Neural progenitor cell (in vitro differentiated cells): ENCODE measurements around the gene SNAPC5. TPM values are rescaled to one million over a fixed set of nuclear protein-coding genes. Genes with fewer than 3 reads are reported as not detected.
A peak's percentile ranks its signal among the peaks of the same experiment; 100 is the strongest.

ENCODE experiments used
- DNase-seq: peaks from one replicate; pipeline ENCODE4 v3.0.0-alpha.2; 2016; ENCODE audit warnings: low spot score
- H2AFZ ChIP-seq: fragments of 200-600 bp; sonication (generic); replicated peaks from 2 replicates; pipeline ENCODE4 v1.6.1; 2016; ENCODE audit warnings: antibody characterized with exemption
- H3F3A ChIP-seq: fragments of 200-600 bp; sonication (generic); 2 replicates; pipeline ENCODE4 v1.6.1; 2016; ENCODE audit warnings: antibody characterized with exemption, low read depth
- H3K27ac ChIP-seq: fragments of 200-600 bp; sonication (generic); 2 replicates; pipeline ENCODE4 v1.5.1; 2016; ENCODE audit warnings: mild to moderate bottlenecking
- H3K27me3 ChIP-seq: fragments of 200-600 bp; sonication (generic); 2 replicates; pipeline ENCODE4 v1.6.1; 2016; ENCODE audit warnings: mild to moderate bottlenecking, moderate library complexity
- H3K36me3 ChIP-seq: fragments of 200-600 bp; sonication (generic); 2 replicates; pipeline ENCODE4 v1.5.1; 2016
- H3K4me1 ChIP-seq: fragments of 200-600 bp; sonication (generic); 2 replicates; pipeline ENCODE4 v1.6.1; 2016; ENCODE audit warnings: mixed run types
- H3K4me2 ChIP-seq: fragments of 200-600 bp; sonication (generic); 2 replicates; pipeline ENCODE4 v1.6.1; 2016
- H3K4me3 ChIP-seq: fragments of 200-600 bp; sonication (generic); 2 replicates; pipeline ENCODE4 v1.5.1; 2016
- H3K79me2 ChIP-seq: fragments of 200-600 bp; sonication (generic); 2 replicates; pipeline ENCODE4 v1.6.1; 2016; ENCODE audit warnings: low read depth
- H3K9ac ChIP-seq: fragments of 200-600 bp; sonication (generic); 2 replicates; pipeline ENCODE4 v1.6.1; 2016
- H3K9me3 ChIP-seq: fragments of 200-600 bp; sonication (generic); 2 replicates; pipeline ENCODE4 v1.5.1; 2016; ENCODE audit warnings: low read depth
- H4K20me1 ChIP-seq: fragments of 200-600 bp; sonication (generic); 2 replicates; pipeline ENCODE4 v1.6.1; 2016; ENCODE audit warnings: low read depth
- H3K27ac Mint-ChIP-seq: 3 replicates; pipeline ENCODE4 v1.8.0; 2021; ENCODE audit warnings: mixed read lengths
- H3K27me3 Mint-ChIP-seq: 2 replicates; pipeline ENCODE4 v1.8.0; 2022; ENCODE audit warnings: low read depth, mild to moderate bottlenecking, inconsistent platforms, moderate library complexity, mixed read lengths; ENCODE audit not compliant: insufficient read depth
- H3K36me3 Mint-ChIP-seq: 3 replicates; pipeline ENCODE4 v1.8.0; 2021; ENCODE audit warnings: mixed read lengths
- H3K4me1 Mint-ChIP-seq: 3 replicates; pipeline ENCODE4 v1.8.0; 2021; ENCODE audit warnings: mixed read lengths
- H3K4me3 Mint-ChIP-seq: 3 replicates; pipeline ENCODE4 v1.8.0; 2021; ENCODE audit warnings: mild to moderate bottlenecking, moderate library complexity, mixed read lengths
- H3K9me3 Mint-ChIP-seq: 3 replicates; pipeline ENCODE4 v1.8.0; 2020; ENCODE audit warnings: mixed read lengths
- EZH2 ChIP-seq: fragments of 200-600 bp; sonication (generic); IDR thresholded peaks from 2 replicates; pipeline ENCODE4 v1.6.1; 2017; ENCODE audit warnings: antibody characterized with exemption, mild to moderate bottlenecking, moderate library complexity
- EZH2phosphoT487 ChIP-seq: fragments of 200-600 bp; sonication (generic); IDR thresholded peaks from 2 replicates; pipeline ENCODE4 v1.6.1; 2017; ENCODE audit warnings: antibody characterized with exemption
- total RNA-seq: library from RNA; depleted of rRNA; stranded (reverse); fragments of >200 nt; gene quantifications from 2 replicates; pipeline ENCODE4 v1.2.3, GENCODE V29; 2015; ENCODE audit warnings: low replicate concordance
- TF ChIP-seq, protein P1 (sequence below): fragments of 200-600 bp; sonication (generic); IDR thresholded peaks from 2 replicates; pipeline ENCODE4 v1.5.1; 2017; ENCODE audit warnings: antibody characterized with exemption, mild to moderate bottlenecking

Gene SNAPC5
- total RNA-seq, 1 donor from 2014 or later: 32.7 TPM

DNA sequence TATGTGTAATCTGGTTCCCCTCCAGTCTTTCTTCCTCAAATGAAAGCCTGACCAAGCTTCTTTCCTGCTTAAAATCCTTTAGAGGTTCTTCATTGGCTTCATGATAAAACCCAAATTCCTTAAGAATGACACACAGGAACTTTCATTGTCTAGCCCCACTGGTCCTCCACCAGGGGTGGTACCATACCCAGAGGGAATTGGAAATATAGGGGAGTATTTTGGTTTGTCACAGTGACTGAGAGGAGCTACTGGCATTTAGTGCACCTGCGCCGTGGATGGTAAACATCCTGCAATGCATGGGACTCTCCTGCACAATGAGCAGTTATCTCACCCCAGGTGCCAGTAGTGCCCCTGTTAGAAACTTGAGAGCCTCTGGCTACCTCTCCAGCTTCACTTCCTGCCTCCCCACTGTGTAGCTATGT, 18.4 kb upstream of the SNAPC5 start:
- Histone ChIP-seq H3K9ac (no peak overlapping the region), H3K36me3 (no peaks in the 10 kb centered on the region), H3K4me3 (no peak overlapping the region), H3K4me1 (no peaks in the 10 kb centered on the region), H3K9me3 (no peaks in the 10 kb centered on the region), H3K4me2 (no peak overlapping the region), H3F3A (no peaks in the 10 kb centered on the region), H3K27ac (no peak overlapping the region), H4K20me1 (no peaks in the 10 kb centered on the region), H3K27me3 (no peaks in the 10 kb centered on the region), H2AFZ (no peak overlapping the region), H3K79me2 (no peaks in the 10 kb centered on the region)
- Mint-ChIP-seq H3K4me1 (peaks cover 2% of the 10 kb centered on the region), H3K4me3 (no peak overlapping the region), H3K36me3 (peaks cover 9% of the 10 kb centered on the region), H3K27me3 (no peaks in the 10 kb centered on the region), H3K9me3 (no peaks in the 10 kb centered on the region), H3K27ac (no peak overlapping the region)
- DNase-seq: no peak
- TF ChIP-seq EZH2 (no peak), EZH2phosphoT487 (no peak)
- TF ChIP-seq, protein P1, sequence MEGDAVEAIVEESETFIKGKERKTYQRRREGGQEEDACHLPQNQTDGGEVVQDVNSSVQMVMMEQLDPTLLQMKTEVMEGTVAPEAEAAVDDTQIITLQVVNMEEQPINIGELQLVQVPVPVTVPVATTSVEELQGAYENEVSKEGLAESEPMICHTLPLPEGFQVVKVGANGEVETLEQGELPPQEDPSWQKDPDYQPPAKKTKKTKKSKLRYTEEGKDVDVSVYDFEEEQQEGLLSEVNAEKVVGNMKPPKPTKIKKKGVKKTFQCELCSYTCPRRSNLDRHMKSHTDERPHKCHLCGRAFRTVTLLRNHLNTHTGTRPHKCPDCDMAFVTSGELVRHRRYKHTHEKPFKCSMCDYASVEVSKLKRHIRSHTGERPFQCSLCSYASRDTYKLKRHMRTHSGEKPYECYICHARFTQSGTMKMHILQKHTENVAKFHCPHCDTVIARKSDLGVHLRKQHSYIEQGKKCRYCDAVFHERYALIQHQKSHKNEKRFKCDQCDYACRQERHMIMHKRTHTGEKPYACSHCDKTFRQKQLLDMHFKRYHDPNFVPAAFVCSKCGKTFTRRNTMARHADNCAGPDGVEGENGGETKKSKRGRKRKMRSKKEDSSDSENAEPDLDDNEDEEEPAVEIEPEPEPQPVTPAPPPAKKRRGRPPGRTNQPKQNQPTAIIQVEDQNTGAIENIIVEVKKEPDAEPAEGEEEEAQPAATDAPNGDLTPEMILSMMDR: no peak

DNA sequence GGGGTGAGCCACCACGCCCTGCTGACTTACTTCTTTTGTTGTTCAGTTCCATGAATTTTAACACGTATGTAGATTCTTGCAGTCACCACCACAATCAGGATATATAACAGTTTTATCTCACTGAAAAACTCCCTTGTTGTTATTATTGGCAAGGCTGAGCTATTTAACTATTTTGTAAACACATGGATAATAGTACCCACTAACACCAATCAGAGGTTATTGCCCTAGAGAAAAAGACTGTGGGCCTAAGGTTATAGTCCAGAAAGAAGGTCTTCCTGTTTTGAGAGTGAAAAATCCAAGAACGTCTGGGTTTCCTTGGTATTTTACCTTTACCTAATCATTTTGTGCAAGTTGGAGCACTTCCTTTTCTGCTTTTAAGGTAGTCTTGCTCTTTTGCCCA, 17.0 kb upstream of the SNAPC5 start:
- no peak for DNase-seq
- no peaks in the 10 kb centered on the region for H3K4me1 ChIP-seq
- H3K36me3 ChIP-seq: no peaks in the 10 kb centered on the region
- no peak overlapping the region for H3K27ac Mint-ChIP-seq
- H3K4me3 Mint-ChIP-seq: peak overlapping the region; percentile 24
- no peaks in the 10 kb centered on the region for H3K9me3 Mint-ChIP-seq
- H3K79me2 ChIP-seq: no peaks in the 10 kb centered on the region
- H3K4me3 ChIP-seq: no peak overlapping the region
- H3K27me3 ChIP-seq: no peaks in the 10 kb centered on the region
- H3K4me2 ChIP-seq: no peak overlapping the region
- peaks cover 9% of the 10 kb centered on the region for H3K36me3 Mint-ChIP-seq
- TF ChIP-seq, protein P1: no peak
- TF ChIP-seq EZH2phosphoT487 (no peak), EZH2 (no peak)
- no peaks in the 10 kb centered on the region for H3K27me3 Mint-ChIP-seq
- no peak overlapping the region for H3K9ac ChIP-seq
- H3K9me3 ChIP-seq: no peaks in the 10 kb centered on the region
- H3K27ac ChIP-seq: no peak overlapping the region
- H4K20me1 ChIP-seq: no peaks in the 10 kb centered on the region
- no peak overlapping the region for H2AFZ ChIP-seq
- H3K4me1 Mint-ChIP-seq: peaks cover 2% of the 10 kb centered on the region
- H3F3A ChIP-seq: no peaks in the 10 kb centered on the region

DNA sequence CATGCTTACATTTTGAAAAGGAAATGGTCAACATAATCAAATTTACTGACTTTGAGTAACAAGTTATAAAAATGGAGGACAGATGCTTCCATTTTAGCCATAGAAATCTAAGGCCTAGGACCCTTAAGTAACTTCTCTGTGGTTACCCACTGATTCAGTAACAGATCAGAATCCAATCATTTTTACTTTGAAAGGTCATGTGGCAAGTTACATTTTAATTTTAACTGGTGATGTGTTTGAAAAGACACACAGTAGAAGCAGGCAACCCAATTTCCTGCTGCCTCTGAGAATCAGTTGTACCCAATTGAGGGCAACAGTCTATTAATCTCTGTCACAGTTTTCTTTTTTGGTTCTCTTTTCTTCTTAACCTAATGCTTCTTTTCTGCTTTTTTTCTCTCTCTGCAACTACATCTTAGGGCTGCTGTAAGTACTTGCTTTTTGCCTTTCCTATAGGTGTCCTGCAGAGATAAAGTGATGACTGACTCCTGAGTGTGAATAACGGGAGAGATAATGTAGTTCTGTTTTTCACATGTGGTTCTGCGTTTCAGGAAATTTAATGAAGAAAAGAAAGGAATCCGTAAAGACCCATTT, 10.8 kb upstream of the SNAPC5 start:
- H3K27ac Mint-ChIP-seq: no peak overlapping the region
- Histone ChIP-seq H3K9ac (peak overlapping the region; percentile 7), H3K27me3 (no peaks in the 10 kb centered on the region), H3K9me3 (no peaks in the 10 kb centered on the region), H3F3A (peaks cover 17% of the 10 kb centered on the region), H3K27ac (no peak overlapping the region), H3K4me3 (no peak overlapping the region), H3K79me2 (peaks cover 60% of the 10 kb centered on the region), H2AFZ (no peak overlapping the region), H3K36me3 (no peaks in the 10 kb centered on the region), H4K20me1 (peaks cover 12% of the 10 kb centered on the region), H3K4me1 (peaks cover 7% of the 10 kb centered on the region), H3K4me2 (no peak overlapping the region)
- H3K4me1 Mint-ChIP-seq: peaks cover 19% of the 10 kb centered on the region
- TF ChIP-seq, protein P1: no peak
- TF ChIP-seq EZH2: no peak
- no peak for TF ChIP-seq EZH2phosphoT487
- DNase-seq: no peak
- H3K27me3 Mint-ChIP-seq: peaks cover 2% of the 10 kb centered on the region
- H3K4me3 Mint-ChIP-seq: no peak overlapping the region
- H3K9me3 Mint-ChIP-seq: no peaks in the 10 kb centered on the region
- peaks cover 6% of the 10 kb centered on the region for H3K36me3 Mint-ChIP-seq
